HG03066 (cell line): Measurements from ENCODE around the gene SERTAD2.

Experiments
- ATAC-seq: cut with Tn5 transposase; IDR thresholded peaks from one replicate; pipeline ENCODE4 v1.9.1; 2021; ENCODE audit warnings: low read depth; ENCODE audit not compliant: unreplicated experiment

SERTAD2 gene, protein sequence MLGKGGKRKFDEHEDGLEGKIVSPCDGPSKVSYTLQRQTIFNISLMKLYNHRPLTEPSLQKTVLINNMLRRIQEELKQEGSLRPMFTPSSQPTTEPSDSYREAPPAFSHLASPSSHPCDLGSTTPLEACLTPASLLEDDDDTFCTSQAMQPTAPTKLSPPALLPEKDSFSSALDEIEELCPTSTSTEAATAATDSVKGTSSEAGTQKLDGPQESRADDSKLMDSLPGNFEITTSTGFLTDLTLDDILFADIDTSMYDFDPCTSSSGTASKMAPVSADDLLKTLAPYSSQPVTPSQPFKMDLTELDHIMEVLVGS

DNA sequence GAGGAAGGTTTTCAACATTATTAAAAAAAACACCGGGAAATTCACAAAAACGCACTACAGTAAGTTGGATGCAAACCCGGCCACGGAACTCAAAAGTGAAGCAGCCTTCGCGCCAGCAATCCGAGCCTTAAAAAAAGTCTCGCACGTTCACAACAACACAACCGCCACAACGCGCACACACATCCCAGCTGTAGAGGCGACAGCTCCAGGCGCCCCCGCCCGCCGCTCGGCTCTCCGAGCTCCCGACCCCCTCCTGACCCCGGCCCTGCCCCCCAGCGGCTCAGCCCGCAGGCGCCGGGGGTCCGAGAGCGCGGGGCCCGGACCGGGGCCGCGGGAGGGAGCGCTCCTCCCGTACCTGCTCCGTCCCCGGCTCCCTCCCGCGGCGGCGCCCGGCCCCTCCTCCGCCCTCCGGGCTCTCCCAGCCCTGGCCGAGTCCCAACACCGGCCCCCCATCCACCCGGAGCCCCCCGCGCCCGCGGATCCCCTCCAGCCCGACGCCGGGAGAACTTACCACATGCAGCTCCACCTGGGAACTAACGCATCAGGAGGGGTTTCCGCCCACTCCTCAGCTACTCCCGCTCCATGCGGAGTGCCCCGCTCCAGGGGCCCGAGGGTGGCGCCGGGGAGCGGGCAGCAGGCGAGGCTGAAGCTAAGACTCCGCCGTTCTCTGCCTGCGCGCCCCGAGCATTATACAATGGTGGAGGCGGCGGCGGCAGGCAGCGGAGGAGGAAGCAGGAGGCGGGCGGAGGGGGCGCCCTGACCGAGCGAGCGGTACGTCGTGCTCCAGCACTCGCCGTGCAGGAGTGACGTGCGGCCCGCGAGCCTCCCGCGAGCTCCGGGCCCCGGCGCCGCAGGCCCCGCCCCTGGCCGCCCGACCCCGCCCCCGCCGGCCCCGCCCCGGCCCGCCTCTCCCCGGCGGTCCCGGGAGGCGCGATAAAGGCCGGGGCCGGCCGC is at the start of gene SERTAD2:
TSS of gene SERTAD2 (minus strand) at position 805 of the 954 bp plus-strand sequence. CDS start 17,042 bp downstream, outside the sequence.
- peak; percentile 55 for ATAC-seq

DNA sequence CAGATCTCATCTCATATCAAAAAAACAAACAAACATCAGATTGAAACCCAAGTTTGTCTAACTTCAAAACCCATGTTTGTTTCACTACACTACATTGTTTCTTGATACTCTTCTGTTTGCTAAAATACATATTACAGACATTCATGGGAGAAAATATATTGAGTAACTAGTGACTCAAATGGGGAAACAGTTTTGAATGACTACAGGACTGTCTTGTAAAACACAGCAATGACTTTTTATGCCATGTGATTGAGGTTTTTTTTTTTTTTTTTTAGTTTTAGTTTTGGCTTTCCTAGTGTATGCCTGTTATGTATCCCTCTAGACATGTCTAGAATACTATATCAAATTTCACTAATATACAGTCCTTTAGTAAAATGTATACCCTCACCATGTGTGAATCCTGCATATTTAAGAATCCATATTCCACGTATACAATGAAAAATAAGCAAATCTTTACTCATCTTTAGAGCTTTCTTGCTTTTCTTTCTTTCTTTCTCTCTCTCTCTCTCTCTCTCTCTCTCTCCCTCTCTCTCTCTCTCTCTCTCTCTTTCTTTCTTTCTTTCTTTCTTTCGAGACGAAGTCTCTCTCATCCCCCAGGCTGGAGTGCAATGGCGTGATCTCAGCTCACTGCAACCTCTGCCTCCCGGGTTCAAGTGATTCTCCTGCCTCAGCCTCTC is 46.6 kb upstream of the SERTAD2 start:
- no peak for ATAC-seq

DNA sequence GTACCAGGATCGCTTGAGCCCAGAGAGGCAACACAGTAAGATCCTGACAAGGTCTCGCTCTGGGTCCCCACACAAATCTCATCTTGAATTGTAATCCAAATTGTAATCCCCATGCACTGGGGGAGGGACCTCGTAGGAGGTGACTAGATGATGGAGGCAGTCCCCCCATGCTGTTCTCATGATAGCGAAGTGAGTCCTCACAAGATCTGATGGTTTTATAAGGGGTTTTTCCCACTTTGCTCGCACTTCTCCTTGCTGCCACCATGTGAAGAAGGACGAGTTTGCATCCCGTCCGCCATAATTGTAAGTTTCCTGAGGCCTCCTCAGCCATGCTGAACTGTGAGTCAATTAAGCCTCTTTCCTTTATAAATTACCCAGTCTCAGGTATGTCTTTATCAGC is 46.0 kb upstream of the SERTAD2 start:
- no peak for ATAC-seq

DNA sequence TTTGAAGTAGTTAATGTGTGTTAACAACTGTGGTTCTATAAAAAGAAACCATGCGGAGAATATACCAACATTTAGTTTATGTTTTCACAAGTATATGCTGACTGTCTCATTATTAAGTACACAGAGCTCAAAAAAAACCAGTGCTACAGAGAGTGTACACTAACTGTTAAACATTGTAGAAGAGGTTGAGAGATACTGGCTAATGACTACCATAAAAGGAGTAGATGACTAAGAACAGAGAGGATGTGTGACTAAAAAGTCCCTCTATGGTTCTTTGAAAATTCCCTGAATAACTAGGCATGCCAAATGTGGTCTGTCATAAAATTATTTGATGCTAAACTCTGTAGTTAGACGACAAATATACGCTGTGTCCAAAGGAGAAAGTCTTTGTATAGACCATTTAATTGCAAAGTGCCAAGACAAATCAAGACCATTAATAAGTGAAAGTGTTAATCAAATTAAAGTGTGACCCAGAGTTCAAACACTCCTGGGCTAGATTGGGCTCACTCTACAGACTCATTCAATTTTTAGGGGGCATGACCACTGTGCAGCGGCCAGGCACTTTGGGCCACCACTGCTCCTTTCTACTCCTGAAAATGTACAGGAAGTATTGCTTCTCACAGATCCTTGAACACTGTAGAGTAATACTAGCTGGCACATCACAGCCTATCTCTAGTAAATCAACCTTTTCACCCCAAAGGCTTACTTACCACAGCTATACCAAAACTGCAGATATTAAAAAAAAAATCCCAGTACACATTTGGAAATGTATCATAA is 45.1 kb upstream of the SERTAD2 start:
- ATAC-seq, result peak; percentile 87

DNA sequence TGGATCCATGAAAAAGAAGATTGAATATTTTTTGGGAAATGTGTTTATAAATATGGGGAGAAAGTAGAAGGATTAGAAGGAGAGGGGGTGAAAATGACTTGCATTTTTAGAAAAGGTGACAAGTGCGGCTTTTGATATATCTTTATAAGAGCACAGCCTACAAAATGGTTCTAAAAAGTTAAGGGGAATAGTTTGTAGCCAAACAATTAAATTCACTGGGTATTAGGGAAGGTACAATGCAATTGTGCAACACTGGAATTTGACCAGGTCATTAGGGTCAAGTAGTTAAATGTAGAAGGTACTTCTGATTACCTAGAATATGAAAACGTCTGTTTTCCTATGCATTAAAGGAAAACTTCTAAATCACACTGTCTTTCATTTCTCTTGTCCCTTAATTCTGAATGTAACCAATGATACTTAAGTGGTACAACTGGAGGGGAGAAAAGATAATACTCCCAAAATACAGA is 44.5 kb upstream of the SERTAD2 start:
- ATAC-seq, result no peak

DNA sequence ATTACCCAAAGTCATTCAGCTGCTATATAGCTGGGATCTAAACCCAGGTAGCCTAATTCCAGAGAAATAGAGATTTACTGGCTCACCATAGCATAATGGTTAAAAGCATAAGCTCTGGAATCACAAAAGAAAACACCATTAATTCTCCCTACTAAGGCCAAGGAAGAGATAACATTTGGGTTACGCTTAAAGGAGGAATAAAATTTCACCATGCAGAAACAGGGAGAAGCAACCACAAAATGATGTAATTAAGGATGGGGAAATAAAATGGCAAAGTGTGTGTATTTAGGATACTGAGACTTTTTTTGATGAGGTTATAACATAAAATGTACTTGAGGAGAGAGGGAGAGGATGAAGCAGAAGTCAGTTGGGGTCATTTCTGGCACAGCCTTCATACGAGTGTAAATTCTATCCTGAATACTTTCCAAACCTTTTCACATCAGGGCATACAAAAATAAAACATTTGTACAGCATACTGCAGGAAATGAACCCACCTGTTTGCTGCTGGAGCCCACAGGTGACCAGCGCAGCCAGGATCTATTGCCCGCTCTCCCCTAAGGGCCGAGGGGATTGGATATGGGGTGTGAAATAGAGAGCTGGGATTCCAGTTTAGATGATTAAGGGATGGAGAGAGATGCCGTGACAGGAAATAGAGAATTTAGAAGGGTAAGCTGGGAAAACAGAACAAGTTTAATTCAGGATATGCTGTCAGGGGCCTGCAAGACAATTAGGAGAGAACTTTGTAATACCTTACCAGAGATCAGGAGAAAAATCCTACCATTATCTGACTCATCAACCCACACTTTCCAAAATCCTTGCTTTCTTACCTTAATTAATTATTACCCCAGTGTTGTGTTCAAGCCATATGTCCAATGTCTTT is 43.8 kb upstream of the SERTAD2 start:
- no peak for ATAC-seq

DNA sequence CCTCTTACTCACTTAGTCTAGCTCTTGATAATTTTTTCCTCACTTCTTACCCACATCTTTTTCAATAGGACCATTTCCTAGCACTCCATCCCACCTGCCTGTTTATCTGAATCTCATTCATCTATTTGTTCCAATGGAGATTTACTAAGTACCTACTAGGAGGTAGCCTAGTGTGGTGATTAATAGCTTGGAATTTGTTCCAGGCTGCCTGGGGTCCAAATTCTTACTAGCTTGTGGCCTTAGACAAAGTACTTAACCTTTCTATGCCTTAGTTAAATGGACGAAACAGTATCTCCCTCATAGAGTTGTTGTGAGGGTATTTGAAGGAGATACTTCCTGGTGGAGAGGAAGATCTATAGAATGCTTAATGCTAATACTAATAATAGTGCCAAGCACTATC is 42.9 kb upstream of the SERTAD2 start:
- ATAC-seq, result no peak

DNA sequence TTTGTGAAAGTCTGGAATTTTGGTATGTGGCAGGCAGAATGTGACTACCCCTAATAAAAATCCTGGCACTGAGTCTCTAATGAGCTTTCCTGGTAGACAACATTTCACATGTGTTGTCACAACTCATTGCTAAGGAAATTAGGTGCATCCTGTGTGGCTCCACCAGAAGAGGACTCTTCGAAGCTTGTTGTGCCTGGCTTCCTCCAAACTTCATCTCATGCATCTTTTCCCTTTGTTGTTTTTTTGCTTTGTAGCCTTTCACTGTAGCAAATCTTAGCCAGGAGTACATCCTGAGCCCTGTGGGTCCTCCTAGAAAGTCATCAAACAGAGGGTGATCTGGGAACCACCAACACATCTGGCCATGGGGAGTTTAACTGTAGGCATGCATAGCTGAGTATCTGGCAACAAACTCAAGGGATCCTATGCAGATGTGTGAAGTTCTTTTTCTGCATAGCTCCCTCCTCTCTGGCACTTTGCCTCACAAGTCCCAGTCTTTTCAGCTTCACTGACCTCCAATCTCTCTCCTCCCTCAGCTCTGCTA is 42.1 kb upstream of the SERTAD2 start:
- no peak for ATAC-seq

DNA sequence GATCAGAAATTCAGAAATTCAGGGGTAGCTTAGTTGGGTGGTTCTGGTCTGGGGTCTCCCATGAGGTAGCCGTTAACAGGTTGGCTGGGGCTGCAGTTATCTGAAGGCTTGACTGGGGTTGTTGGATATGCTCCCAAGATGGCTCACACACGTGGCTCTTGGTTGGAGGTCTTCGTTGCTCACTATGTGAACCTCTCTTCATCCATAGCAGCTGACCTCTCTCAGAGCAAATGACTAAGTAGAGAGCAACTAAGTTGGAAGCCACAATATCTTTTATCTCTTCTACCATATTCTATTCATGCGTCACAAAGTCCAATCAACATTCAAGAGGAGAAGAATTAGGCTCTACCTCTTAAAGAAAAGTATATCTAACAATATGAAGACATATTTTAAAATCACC is 38.7 kb upstream of the SERTAD2 start:
- no peak for ATAC-seq

DNA sequence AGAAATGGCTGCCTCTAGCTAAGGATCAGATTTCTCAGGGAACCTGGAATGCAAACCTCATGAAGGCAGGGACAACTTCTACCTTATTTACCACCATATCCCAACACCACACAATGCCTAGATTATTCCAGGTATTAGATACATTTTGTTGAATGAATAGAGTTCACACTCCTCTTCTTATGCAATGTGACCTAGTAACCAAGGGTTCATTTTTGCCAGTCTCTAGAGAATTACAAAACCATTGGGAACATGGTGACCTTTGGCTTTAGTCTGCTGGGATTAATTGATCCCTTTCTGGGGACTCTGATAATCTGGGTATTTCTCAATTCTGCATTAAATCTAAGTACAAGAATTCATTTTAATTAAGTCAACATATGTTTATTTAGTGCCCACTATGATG is 35.2 kb upstream of the SERTAD2 start:
- no peak for ATAC-seq

DNA sequence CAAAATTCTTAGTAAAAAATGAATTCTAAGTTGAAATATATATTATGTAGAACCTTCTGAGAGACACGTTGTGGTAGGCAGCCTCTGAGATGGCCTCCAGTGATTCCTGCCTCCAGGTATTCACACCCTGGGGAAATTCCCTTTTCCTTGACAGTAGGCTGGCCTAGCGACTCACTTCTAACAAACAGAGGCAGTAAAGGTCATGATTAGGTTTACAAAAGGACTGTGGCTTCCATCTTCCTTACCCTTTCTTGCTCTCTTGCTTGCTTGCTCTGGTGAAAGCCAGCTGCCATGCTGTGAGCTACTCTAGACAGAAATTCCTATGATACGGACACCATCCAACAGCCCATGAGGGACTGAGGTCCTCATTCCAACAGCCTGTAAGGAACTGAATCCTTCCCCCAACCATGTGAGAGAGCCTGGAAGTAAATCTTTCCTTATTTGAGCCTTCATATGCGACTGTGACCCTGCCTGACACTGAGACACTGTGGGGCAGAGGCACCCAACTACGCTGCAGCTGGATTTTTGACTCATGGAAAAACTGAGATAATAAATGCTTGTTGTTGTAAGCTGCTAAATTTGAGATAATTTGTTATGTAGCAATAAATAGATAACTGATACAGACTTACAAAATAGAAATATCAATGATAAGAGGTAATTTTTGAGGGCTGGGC is 32.7 kb upstream of the SERTAD2 start:
- ATAC-seq, result no peak

DNA sequence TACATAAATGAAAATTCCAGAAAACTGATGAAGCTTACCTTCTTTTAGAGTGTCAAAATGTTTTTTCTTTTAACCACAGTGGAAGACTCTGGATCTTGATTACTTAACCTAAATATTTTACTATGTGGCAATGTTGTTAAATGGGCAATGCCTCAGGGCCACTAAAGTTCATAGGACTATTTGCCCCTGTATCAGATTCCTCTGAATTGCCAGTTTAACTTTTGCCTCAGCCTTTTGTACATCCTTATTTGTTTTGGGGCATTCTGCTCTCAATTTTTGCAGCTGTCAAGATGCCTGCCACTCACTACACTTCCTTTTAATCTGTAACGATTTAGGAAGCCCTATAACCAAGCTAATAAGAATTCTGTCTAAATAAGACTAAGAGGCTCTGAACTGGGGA is 31.7 kb upstream of the SERTAD2 start:
- ATAC-seq, result no peak

DNA sequence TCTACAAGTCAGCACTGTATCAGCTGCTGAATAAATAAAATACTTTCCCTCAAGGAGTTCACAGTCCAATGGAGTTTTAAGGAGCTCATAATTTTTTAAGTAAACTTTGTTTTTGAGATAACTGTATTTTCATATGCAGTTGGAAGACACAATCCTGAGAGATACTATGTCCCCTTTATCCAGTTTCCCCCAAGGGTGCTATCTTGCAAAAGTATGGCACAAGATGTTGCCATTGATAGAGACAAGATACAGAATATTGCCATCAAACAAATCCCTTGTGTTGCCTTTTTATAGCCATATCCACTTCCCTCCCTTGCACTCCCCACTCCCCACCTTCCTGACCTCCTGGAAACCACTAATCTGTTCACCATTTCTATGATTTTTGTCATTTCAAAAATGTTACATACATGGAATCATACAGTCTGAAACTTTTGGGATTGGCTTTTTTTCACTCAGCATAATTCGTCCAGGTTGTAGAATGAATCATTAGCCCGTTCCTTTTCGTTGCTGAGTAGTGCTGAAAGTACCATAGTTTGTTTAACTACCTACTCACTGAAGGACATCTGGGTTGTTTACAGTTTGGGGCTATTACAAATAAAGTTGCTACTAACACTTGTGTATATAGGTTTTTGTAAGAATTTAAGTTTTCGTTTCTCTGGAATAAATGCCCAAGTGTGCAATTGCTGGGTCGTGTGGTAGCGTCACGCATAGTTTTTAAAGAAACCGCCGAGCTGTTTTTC is 30.2 kb upstream of the SERTAD2 start:
- no peak for ATAC-seq

DNA sequence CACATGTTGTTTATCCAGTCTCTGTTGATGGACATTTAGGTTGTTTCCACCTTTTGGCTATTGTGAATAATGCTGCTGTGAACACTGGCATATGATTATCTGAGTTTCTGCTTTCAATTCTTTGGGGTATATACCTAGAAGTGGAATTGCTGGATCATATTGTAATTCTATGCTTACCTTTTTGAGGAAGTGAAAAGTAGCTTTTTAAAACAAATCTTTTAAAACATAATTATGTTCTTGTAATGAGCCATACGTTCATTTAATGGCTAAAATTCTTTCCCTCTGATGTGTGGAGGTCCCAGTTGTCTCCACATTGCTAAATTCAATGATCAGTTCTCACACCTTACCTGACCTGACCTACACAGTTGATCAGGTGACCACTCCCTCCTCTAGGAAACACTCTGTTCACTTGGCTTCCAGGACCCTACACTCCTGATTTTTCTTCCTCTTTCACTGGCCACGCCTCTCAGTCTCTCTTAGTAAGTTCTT is 27.8 kb upstream of the SERTAD2 start:
- no peak for ATAC-seq

DNA sequence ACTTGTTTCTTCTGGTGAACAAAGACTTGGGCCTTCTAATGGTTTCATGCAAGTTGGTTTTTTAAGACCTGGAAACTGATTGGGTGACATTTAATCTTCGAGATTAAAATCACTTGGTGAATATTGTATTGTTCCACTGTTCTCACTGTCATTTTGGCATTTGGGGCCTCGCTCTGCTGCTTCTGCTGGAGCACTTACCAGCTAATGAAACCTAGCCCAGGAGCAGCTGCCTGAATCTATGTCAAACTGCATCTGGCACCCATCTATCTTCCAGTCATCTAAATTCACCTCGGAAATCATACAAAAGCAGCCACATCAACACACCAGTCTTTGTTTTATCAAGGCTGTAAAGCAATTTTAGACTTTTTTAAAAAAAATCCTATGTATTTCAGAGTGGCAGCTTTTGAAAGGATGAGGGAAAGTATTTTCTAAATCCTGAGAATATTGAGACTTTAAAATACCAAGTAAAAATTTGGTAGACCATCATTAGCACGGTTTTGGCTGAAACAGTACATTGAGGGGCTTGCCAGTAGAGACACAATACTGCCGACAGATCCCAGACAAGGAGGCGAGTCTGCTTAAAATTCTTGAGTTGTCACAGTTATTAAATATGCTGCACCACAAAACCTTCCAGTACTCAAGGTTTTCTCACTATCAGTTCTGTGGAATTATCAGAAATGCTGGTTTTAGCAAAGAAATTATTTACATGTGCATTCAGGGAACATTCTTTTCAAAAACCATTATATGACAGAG is 26.1 kb upstream of the SERTAD2 start:
- ATAC-seq, result no peak

DNA sequence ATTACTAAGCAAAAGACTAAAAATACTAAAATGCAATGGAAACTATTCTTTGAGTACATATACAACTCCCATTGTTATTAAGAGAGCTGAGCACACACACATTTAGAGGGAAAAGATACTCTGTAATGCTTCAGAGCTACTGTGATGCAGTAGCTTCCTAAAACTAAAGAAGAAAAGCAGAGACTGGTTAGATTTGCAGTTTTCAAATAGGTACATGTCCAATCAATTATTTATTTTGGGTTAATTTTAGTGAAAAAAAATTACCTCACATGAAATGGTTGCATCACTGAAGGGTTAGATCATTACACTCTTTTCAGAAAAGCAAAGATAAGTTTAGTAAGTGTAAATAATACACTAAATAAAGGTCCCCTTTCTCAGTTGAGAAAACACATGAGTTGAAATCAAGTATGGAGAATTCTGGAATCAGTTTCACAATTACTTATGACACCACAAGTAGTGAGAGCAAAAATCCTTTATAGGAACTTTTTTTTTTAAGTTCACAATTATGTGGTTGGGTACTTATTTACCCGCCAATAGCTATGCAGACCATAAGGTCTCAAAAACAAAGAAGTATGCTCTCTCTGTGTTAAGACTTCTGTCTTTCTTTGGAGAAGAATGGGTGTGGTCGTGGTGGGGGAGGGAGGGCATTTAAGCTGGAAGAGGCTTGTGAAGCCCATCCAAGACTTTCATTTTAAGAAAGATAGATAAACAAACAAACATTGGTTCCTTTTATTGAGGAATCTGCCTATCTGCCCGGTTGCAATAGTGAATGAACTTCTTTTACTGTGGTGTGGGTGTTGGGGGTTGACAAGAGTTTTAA is 25.3 kb upstream of the SERTAD2 start:
- no peak for ATAC-seq
